ENCODE measurements around the gene SLC19A3. TPM values are rescaled to one million over a fixed set of nuclear protein-coding genes. Genes with fewer than 3 reads are reported as not detected.

Gene SLC19A3
- total RNA-seq, 1 donor from 2014 or later: not detected

DNA sequence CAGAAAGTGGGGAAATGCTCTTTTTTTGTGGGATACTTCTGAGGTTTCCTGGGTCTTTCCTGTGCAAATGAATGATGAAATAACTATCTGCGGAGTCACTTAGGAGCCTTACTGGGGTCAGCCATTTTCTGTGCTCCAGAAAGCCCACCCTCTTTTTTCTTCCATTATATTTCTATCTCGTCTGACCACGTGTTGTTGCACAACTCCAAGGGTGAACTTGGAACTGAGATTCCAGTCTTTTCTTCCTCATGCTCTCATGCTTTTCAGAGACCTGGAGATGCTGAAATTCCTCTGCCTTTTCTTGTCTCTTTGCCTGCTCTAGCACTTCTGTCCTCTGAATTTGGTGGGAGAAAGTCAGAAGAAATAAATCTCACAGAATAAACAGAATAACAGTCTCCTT is 56.0 kb downstream of the SLC19A3 start:
- TF ChIP-seq, protein P1, sequence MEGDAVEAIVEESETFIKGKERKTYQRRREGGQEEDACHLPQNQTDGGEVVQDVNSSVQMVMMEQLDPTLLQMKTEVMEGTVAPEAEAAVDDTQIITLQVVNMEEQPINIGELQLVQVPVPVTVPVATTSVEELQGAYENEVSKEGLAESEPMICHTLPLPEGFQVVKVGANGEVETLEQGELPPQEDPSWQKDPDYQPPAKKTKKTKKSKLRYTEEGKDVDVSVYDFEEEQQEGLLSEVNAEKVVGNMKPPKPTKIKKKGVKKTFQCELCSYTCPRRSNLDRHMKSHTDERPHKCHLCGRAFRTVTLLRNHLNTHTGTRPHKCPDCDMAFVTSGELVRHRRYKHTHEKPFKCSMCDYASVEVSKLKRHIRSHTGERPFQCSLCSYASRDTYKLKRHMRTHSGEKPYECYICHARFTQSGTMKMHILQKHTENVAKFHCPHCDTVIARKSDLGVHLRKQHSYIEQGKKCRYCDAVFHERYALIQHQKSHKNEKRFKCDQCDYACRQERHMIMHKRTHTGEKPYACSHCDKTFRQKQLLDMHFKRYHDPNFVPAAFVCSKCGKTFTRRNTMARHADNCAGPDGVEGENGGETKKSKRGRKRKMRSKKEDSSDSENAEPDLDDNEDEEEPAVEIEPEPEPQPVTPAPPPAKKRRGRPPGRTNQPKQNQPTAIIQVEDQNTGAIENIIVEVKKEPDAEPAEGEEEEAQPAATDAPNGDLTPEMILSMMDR (IDR thresholded peaks at IDR 0.05): no peak
- Mint-ChIP-seq H3K4me3 (no peak overlapping the region), H3K27ac (no peak overlapping the region), H3K27me3 (peaks cover 7% of the 10 kb centered on the region), H3K36me3 (ENCODE audit: low read depth) (no peaks in the 10 kb centered on the region), H3K9me3 (no peaks in the 10 kb centered on the region), H3K4me1 (no peaks in the 10 kb centered on the region)
- intact Hi-C loops (cut with micrococcal nuclease): no loop called here
- ChIA-PET CTCF (interaction anchor here (1.4 kb wide), 1 partner anchor 104 kb away, joined by 7 read pairs; no protein-coding TSS in a partner anchor), POLR2A (no interaction called here)
- no peak for ATAC-seq (ENCODE audit: low read depth)
- no peak for DNase-seq

DNA sequence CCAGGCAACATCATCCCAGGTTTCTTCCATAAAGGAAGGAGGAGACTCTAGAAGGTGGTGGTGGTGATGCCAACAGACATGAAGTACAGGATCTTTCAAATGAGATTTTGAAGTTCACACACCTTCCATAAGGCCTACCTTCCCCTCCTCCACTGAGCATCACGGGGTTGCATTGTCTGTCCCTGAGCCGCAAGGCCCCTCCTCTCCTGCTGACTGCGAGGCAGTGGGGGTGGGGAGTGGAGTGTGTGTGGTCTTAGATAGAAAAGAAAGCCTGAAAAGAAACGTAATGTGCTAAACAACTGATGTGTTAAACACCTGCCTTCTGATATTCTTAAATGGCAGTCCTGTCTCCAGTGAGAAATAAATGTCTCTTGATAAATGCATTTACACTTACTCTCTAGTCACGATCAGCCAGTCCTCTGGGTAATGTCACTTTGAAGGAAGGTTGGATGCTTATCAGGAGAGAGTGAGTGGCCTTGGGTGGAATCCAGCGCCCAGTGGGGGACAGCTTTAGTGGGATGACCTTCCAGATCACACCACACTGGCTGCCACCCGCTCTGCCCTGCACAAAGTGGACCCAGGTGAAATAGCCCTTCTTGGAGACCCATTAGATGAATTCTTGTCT is 56.7 kb downstream of the SLC19A3 start:
- H3K27me3 Mint-ChIP-seq: peaks cover 7% of the 10 kb centered on the region
- H3K36me3 Mint-ChIP-seq (ENCODE audit: low read depth): no peaks in the 10 kb centered on the region
- TF ChIP-seq, protein P1 (IDR thresholded peaks at IDR 0.05): no peak
- no peak for DNase-seq
- no peaks in the 10 kb centered on the region for H3K9me3 Mint-ChIP-seq
- POLR2A ChIA-PET: no interaction called here
- intact Hi-C loops (cut with micrococcal nuclease): no loop called here
- no peak overlapping the region for H3K4me3 Mint-ChIP-seq
- no peaks in the 10 kb centered on the region for H3K4me1 Mint-ChIP-seq
- ATAC-seq (ENCODE audit: low read depth): no peak
- H3K27ac Mint-ChIP-seq: no peak overlapping the region
- CTCF ChIA-PET: no interaction called here

DNA sequence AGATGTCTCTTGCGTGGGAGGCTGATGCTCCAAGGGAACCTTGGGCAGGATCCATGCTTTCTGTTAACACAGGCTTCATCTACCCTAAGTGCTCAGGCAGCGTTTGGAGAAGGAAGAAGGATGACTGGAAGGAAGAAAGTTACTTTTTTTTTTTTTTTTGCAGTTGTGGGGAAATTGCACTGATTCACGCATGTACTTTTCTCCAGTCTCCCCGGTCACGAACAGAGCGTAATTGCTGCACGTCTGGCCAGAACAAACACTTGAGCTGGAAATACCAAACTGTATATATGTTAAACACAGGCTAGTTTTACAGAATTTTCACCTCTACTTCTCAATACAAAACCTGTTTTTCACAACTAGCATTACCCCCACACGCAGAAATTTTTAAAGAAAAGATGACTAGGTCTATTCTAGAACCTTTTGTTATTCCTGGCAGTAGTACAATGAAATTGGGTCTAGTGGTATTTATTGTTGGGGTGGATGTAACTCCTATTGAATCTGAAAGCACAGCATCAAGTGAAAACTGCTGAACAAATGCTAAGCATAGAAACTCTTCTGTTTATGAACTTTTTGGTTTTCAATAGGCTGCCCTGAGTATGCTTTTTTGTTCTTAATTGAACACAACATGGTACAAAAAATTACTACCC is 60.5 kb downstream of the SLC19A3 start:
- no peak overlapping the region for H3K27ac Mint-ChIP-seq
- peaks cover 5% of the 10 kb centered on the region for H3K27me3 Mint-ChIP-seq
- TF ChIP-seq, protein P1 (IDR thresholded peaks at IDR 0.05): no peak
- no peak for DNase-seq
- H3K36me3 Mint-ChIP-seq (ENCODE audit: low read depth): no peaks in the 10 kb centered on the region
- no peaks in the 10 kb centered on the region for H3K4me1 Mint-ChIP-seq
- ChIA-PET POLR2A (no interaction called here), CTCF (interaction anchor here (1.1 to 2.3 kb wide), 3 partner anchors 13 to 177 kb away, joined by 5 to 17 read pairs (median 7); no protein-coding TSS in a partner anchor)
- no peak overlapping the region for H3K4me3 Mint-ChIP-seq
- H3K9me3 Mint-ChIP-seq: no peaks in the 10 kb centered on the region
- intact Hi-C loops (cut with micrococcal nuclease): loop anchor here (5.0 kb wide), 1 partner anchor 250 kb away; no protein-coding TSS in a partner anchor
- ATAC-seq (ENCODE audit: low read depth): no peak

DNA sequence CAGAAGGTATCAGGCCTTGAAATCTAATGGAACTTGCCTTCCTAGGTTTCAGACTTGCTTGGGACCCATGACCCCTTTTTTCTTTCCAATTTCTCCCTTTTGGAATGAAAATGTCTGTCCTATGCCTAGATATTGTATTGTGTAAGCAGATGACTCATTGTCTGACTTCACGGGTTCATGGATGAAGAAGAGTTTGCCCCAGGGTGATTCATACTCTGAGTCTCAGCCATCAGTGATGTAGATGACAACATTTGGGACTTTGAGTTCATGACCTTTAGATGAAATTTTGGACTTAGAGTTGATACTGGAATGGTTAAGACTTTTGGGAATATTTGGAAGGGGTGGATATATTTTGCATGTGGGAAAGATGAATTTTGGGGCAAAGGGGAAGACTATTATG is 62.4 kb downstream of the SLC19A3 start:
- H3K9me3 Mint-ChIP-seq: no peaks in the 10 kb centered on the region
- intact Hi-C loops (cut with micrococcal nuclease): loop anchor here (5.0 kb wide), 1 partner anchor 248 kb away; no protein-coding TSS in a partner anchor

DNA sequence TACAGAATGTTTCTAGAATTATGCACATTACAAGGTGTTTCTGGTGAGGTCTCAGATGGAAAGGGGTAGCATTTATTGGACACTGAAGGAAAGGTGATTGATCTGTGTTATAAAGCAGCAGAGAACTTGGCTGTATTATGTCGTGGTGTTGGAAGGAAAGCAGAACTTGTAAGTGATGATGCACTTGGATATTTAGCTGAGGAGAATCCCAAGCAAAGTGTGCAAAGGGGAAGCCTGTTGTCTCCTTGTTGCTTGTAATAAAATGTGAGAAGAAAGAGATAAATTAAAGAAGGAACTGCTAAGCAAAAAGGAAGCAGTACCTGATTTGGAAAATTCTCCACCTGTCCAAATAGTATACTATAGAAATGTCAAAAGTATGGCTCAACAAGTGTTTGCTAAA is 63.4 kb downstream of the SLC19A3 start:
- DNase-seq (no peak), ATAC-seq (ENCODE audit: low read depth) (no peak)
- TF ChIP-seq, protein P1 (IDR thresholded peaks at IDR 0.05): no peak
- peaks cover 7% of the 10 kb centered on the region for H3K27me3 Mint-ChIP-seq
- intact Hi-C loops (cut with micrococcal nuclease): no loop called here
- POLR2A ChIA-PET: no interaction called here
- no peak overlapping the region for H3K27ac Mint-ChIP-seq
- no peaks in the 10 kb centered on the region for H3K36me3 Mint-ChIP-seq (ENCODE audit: low read depth)
- H3K9me3 Mint-ChIP-seq: no peaks in the 10 kb centered on the region
- H3K4me1 Mint-ChIP-seq: no peaks in the 10 kb centered on the region
- H3K4me3 Mint-ChIP-seq: no peak overlapping the region
- CTCF ChIA-PET: no interaction called here

More for the DNA sequence above, 62.4 kb downstream of the SLC19A3 start:
- no peaks in the 10 kb centered on the region for H3K36me3 Mint-ChIP-seq (ENCODE audit: low read depth)
- peaks cover 7% of the 10 kb centered on the region for H3K27me3 Mint-ChIP-seq
- H3K27ac Mint-ChIP-seq: no peak overlapping the region
- DNase-seq (no peak), ATAC-seq (ENCODE audit: low read depth) (no peak)
- no peak overlapping the region for H3K4me3 Mint-ChIP-seq
- POLR2A ChIA-PET: no interaction called here
- H3K4me1 Mint-ChIP-seq: no peaks in the 10 kb centered on the region
- TF ChIP-seq, protein P1 (IDR thresholded peaks at IDR 0.05): no peak
- CTCF ChIA-PET: no interaction called here

All from activated B cell treated with CpG ODN at 0.5 μM for 24 hours (primary cell).